K562 (cell line): ENCODE data around the gene TMEM176B. TPM values are rescaled to one million over a fixed set of nuclear protein-coding genes. Genes with fewer than 3 reads are reported as not detected.
A peak's percentile ranks its signal among the peaks of the same experiment; 100 is the strongest.

Source experiments
- ARNT ChIP-seq, 2 experiments: fragments of 450-650 bp; IDR thresholded peaks; 2 replicates each; pipeline ENCODE4 v1.6.1; 2016; ENCODE audit warnings: mild to moderate bottlenecking in 1 of 2
- CEBPZ ChIP-seq: fragments of 150-350 bp; IDR thresholded peaks from 2 replicates; pipeline ENCODE4 v1.6.1; 2014; ENCODE audit warnings: low read depth, mild to moderate bottlenecking, low read length, borderline replicate concordance
- CGGBP1 ChIP-seq: fragments of 250-450 bp; sonication (Bioruptor Pico); IDR thresholded peaks from 2 replicates; pipeline ENCODE4 v1.9.0; 2021; ENCODE audit warnings: mild to moderate bottlenecking
- CXXC5 ChIP-seq: fragments of 250-450 bp; sonication (Bioruptor Pico); IDR thresholded peaks from 2 replicates; pipeline ENCODE4 v1.8.0; 2022; ENCODE audit warnings: inconsistent platforms, mild to moderate bottlenecking, moderate library complexity
- EP300 ChIP-seq: IDR thresholded peaks from 2 replicates; pipeline ENCODE4 v1.6.1; 2012; ENCODE audit warnings: low read length, improper control_type of control experiment
- ESRRB ChIP-seq: fragments of 250-450 bp; sonication (Bioruptor Pico); IDR thresholded peaks from 2 replicates; pipeline ENCODE4 v1.5.0; 2020; ENCODE audit warnings: mild to moderate bottlenecking, moderate library complexity, borderline replicate concordance
- MBD1 ChIP-seq: fragments of 250-450 bp; sonication (Bioruptor Pico); IDR thresholded peaks from 2 replicates; pipeline ENCODE4 v1.8.0; 2022; ENCODE audit warnings: inconsistent platforms
- MNT ChIP-seq, 2 experiments: fragments of 450-650 bp; conservative IDR thresholded peaks; 2 replicates each; pipeline ENCODE4 v1.6.1; 2017; ENCODE audit warnings: mild to moderate bottlenecking in 2 of 2, moderate library complexity in 2 of 2
- MYC ChIP-seq, 2 experiments: fragments of 250-450 bp in 1 of 2; sonication (Bioruptor Pico) in 1 of 2; IDR thresholded peaks; 2 replicates each; pipeline versions ENCODE4 v1.5.1 to v1.6.1; 2012 to 2021; ENCODE audit warnings: low read depth in 2 of 2, borderline replicate concordance in 1 of 2, improper control_type of control experiment in 1 of 2, low read length in 1 of 2, mild to moderate bottlenecking in 1 of 2, moderate library complexity in 1 of 2
- MYNN ChIP-seq, 2 experiments: sonication (generic); formaldehyde crosslinking in 1 of 2; IDR thresholded peaks; 2 replicates each; pipeline versions ENCODE4 v1.5.0 to v1.6.1; 2016 to 2020; ENCODE audit warnings: antibody characterized with exemption in 1 of 2, missing genetic modification reagents in 1 of 2
- NCOA6 ChIP-seq: fragments of 450-650 bp; IDR thresholded peaks from 2 replicates; pipeline ENCODE4 v1.6.1; 2017; ENCODE audit warnings: mild to moderate bottlenecking
- NFXL1 ChIP-seq: fragments of 450-650 bp; formaldehyde crosslinking; IDR thresholded peaks from 2 replicates; pipeline ENCODE4 v1.4.0; 2021; ENCODE audit warnings: mild to moderate bottlenecking
- NONO ChIP-seq, 2 experiments: fragments of 200-400 bp in 1 of 2; fragments of 450-650 bp in 1 of 2; formaldehyde crosslinking in 1 of 2; IDR thresholded peaks; 2 replicates each; pipeline ENCODE4 v1.6.1; 2017; ENCODE audit warnings: low read depth in 2 of 2, mild to moderate bottlenecking in 2 of 2, moderate library complexity in 2 of 2, low read length in 1 of 2
- RB1 ChIP-seq: fragments of 450-650 bp; IDR thresholded peaks from 2 replicates; pipeline ENCODE4 v1.6.1; 2017; ENCODE audit warnings: low read depth, mild to moderate bottlenecking
- RBM25 ChIP-seq: fragments of 200-400 bp; formaldehyde crosslinking; IDR thresholded peaks from 2 replicates; pipeline ENCODE4 v1.6.1; 2018; ENCODE audit warnings: low read length, low read depth, moderate library complexity; ENCODE audit not compliant: severe bottlenecking
- RCOR1 ChIP-seq, 2 experiments: IDR thresholded peaks; 2 replicates each; pipeline ENCODE4 v1.6.1; 2012; ENCODE audit warnings: low read depth in 2 of 2, low read length in 2 of 2, borderline replicate concordance in 1 of 2, improper control_type of control experiment in 1 of 2
- RFX5 ChIP-seq: IDR thresholded peaks from 2 replicates; pipeline ENCODE4 v1.6.1; 2011; ENCODE audit warnings: low read depth, mild to moderate bottlenecking, improper control_type of control experiment, low read length
- SIN3B ChIP-seq: fragments of 450-650 bp; IDR thresholded peaks from 2 replicates; pipeline ENCODE4 v1.6.1; 2017; ENCODE audit warnings: low read depth, mild to moderate bottlenecking, moderate library complexity
- ZNF165 ChIP-seq: fragments of 250-450 bp; sonication (Bioruptor Pico); IDR thresholded peaks from 2 replicates; pipeline ENCODE4 v1.4.0; 2020; ENCODE audit warnings: borderline replicate concordance
- ZNF324 ChIP-seq: fragments of 250-450 bp; sonication (Bioruptor Pico); IDR thresholded peaks from 2 replicates; pipeline ENCODE4 v1.4.0; 2020; ENCODE audit warnings: mild to moderate bottlenecking
- ZNF586 ChIP-seq: fragments of 450-650 bp; formaldehyde crosslinking; conservative IDR thresholded peaks from 2 replicates; pipeline ENCODE4 v1.4.0; 2020; ENCODE audit warnings: mild to moderate bottlenecking, moderate library complexity
- polyA plus RNA-seq, 8 experiments: library from polyadenylated mRNA; depleted of rRNA in 4 of 8; stranded (reverse) in 5 of 8; unstranded in 3 of 8; fragments of >200 nt; fragmentation: Nextera tagmentation in 2 of 8; fragmentation: Illumina TruSeq in 1 of 8; extraction: Ambion mirVana in 2 of 8; extraction: Trizol in 1 of 8; gene quantifications; 2 replicates each; pipeline versions ENCODE4 v1.2.1 to v1.2.3, GENCODE V29; 2011 to 2014; ENCODE audit warnings: inconsistent platforms in 1 of 8, missing spikeins in 1 of 8
- total RNA-seq, 7 experiments: library from RNA; depleted of rRNA in 6 of 7; stranded (reverse); fragments of >200 nt in 6 of 7; fragmentation: Illumina TruSeq in 2 of 7; extraction: Trizol in 2 of 7; gene quantifications; 2 replicates each; pipeline versions ENCODE4 v1.2.1 to v1.2.3, GENCODE V29; 2011 to 2021; ENCODE audit warnings: low replicate concordance in 1 of 7

TMEM176B gene
- total and polyA plus RNA-seq, 9 of the 15 experiments (the other 6 are each of a cell fraction or from before 2014, with no cell fraction given) = 0.19 to 0.60 TPM; not detected in 7

- TF ChIP-seq MNT (conservative IDR thresholded peaks at IDR 0.05) = 0 out of 4 replicates have a peak, but pooled peaks of 1 of the 2 experiments have one; percentile 31
- TF ChIP-seq RFX5 = 0 out of 2 replicates have a peak, but pooled peaks have one; percentile 55
- no peak for TF ChIP-seq ZNF586 (CRISPR knock-in tag)
- peak in 1 of 2 experiments; percentile 72; a peak in 2 of 4 replicates for TF ChIP-seq RCOR1 (IDR thresholded peaks at IDR 0.05; ENCODE audit: borderline replicate concordance in 1 of 2, low read depth in 2 of 2, low read length in 2 of 2)
- 0 out of 2 replicates have a peak, but pooled peaks have one; percentile 38 for TF ChIP-seq CGGBP1 (CRISPR knock-in tag)
- TF ChIP-seq RBM25 = peak; percentile 8
- TF ChIP-seq ARNT (IDR thresholded peaks at IDR 0.05) = peak in 1 of 2 experiments; percentile 60; a peak in 1 of 4 replicates
- TF ChIP-seq NONO (IDR thresholded peaks at IDR 0.05; ENCODE audit: low read depth in 2 of 2, low read length in 1 of 2) = no peak
- no peak for TF ChIP-seq ESRRB (CRISPR knock-in tag)
- peak; percentile 64; the same call in 1 of the 2 replicates for TF ChIP-seq MBD1
- peak; percentile 53; the same call in 1 of the 2 replicates for TF ChIP-seq RB1
- peak; percentile 25; the same call in 1 of the 2 replicates for TF ChIP-seq CXXC5
- TF ChIP-seq SIN3B = no peak
- peak; percentile 12; the same call in 1 of the 2 replicates for TF ChIP-seq EP300
- 0 out of 2 replicates have a peak, but pooled peaks have one; percentile 50 for TF ChIP-seq MYC (IDR thresholded peaks at IDR 0.05; ENCODE audit: low read depth, low read length)
- no peak for TF ChIP-seq MYC (CRISPR knock-in tag; IDR thresholded peaks at IDR 0.05; ENCODE audit: borderline replicate concordance, low read depth)
- TF ChIP-seq MYNN (IDR thresholded peaks at IDR 0.05) = no peak
- no peak for TF ChIP-seq MYNN (CRISPR knock-in tag; IDR thresholded peaks at IDR 0.05)
- no peak for TF ChIP-seq NCOA6
- no peak for TF ChIP-seq CEBPZ
- no peak for TF ChIP-seq ZNF324 (CRISPR knock-in tag)
- no peak for TF ChIP-seq NFXL1 (CRISPR knock-in tag)
- TF ChIP-seq ZNF165 (CRISPR knock-in tag) = no peak
Observed at GRCh38 chr7:150778738-150779301, 21.3 kb downstream of the TMEM176B start (continued).
